Liver (tissue), 9 donors: Measurements from ENCODE around the gene NTPCR. TPM values are rescaled to one million over a fixed set of nuclear protein-coding genes. Genes with fewer than 3 reads are reported as not detected.

Experiments used
- DNase-seq: peaks from one replicate; pipeline ENCODE4 v3.0.0-alpha.2; 2017; ENCODE audit warnings: low spot score
- H3K27ac ChIP-seq, 2 donors: one replicate each; pipeline ENCODE4 v1.7.0; 2013; ENCODE audit warnings: inconsistent platforms in 2 of 2, low read length in 2 of 2, control low read depth in 1 of 2, low read depth in 1 of 2, mild to moderate bottlenecking in 1 of 2
- H3K27me3 ChIP-seq, 4 donors: one replicate each; pipeline versions ENCODE4 v1.6.1 to v1.7.0; 2013; ENCODE audit warnings: low read length in 3 of 4, inconsistent platforms in 1 of 4, mild to moderate bottlenecking in 1 of 4, moderate library complexity in 1 of 4; ENCODE audit not compliant: control insufficient read depth in 4 of 4, insufficient read depth in 4 of 4
- H3K36me3 ChIP-seq, 4 donors: one replicate each; pipeline versions ENCODE4 v1.6.1 to v1.7.0; 2013; ENCODE audit warnings: low read length in 3 of 4, mild to moderate bottlenecking in 3 of 4, low read depth in 1 of 4, moderate library complexity in 1 of 4; ENCODE audit not compliant: control insufficient read depth in 4 of 4, insufficient read depth in 3 of 4
- H3K4me1 ChIP-seq, 4 donors: one replicate each; pipeline versions ENCODE4 v1.6.1 to v1.7.0; 2013; ENCODE audit warnings: low read length in 3 of 4, mild to moderate bottlenecking in 3 of 4, moderate library complexity in 1 of 4; ENCODE audit not compliant: control insufficient read depth in 4 of 4, insufficient read depth in 4 of 4
- H3K4me3 ChIP-seq, 3 donors: one replicate each; pipeline versions ENCODE4 v1.6.1 to v1.7.0; 2013; ENCODE audit warnings: low read length in 3 of 3, control low read depth in 1 of 3, low read depth in 1 of 3, mild to moderate bottlenecking in 1 of 3
- H3K9ac ChIP-seq, 2 donors: one replicate each; pipeline ENCODE4 v1.7.0; 2013; ENCODE audit warnings: low read length in 2 of 2, mild to moderate bottlenecking in 2 of 2, moderate library complexity in 2 of 2, control low read depth in 1 of 2, low read depth in 1 of 2
- H3K9me3 ChIP-seq, 4 donors: one replicate each; pipeline versions ENCODE4 v1.6.1 to v1.7.0; 2013; ENCODE audit warnings: low read length in 3 of 4; ENCODE audit not compliant: control insufficient read depth in 4 of 4
- EGR1 ChIP-seq, 2 donors: IDR thresholded peaks; 2 replicates each; pipeline ENCODE4 v1.6.1; 2016 to 2018; ENCODE audit warnings: antibody characterized with exemption in 2 of 2, low read depth in 2 of 2
- FOXA1 ChIP-seq: IDR thresholded peaks from 2 replicates; pipeline ENCODE4 v1.6.1; 2016; ENCODE audit warnings: antibody characterized with exemption
- GABPA ChIP-seq, 2 donors: IDR thresholded peaks in 1 of 2; conservative IDR thresholded peaks in 1 of 2; 2 replicates each; pipeline ENCODE4 v1.6.1; 2016; ENCODE audit warnings: antibody characterized with exemption in 2 of 2, mild to moderate bottlenecking in 1 of 2, moderate library complexity in 1 of 2
- HNF4G ChIP-seq: IDR thresholded peaks from 2 replicates; pipeline ENCODE4 v1.6.1; 2016; ENCODE audit warnings: antibody characterized with exemption
- JUND ChIP-seq, 2 donors: IDR thresholded peaks; 2 replicates each; pipeline ENCODE4 v1.6.1; 2016; ENCODE audit warnings: antibody characterized with exemption in 2 of 2
- NR2F2 ChIP-seq: IDR thresholded peaks from 2 replicates; pipeline ENCODE4 v1.6.1; 2016; ENCODE audit warnings: antibody characterized with exemption
- RAD21 ChIP-seq, 2 donors: IDR thresholded peaks; 2 replicates each; pipeline ENCODE4 v1.6.1; 2016; ENCODE audit warnings: antibody characterized with exemption in 2 of 2, mild to moderate bottlenecking in 2 of 2
- RXRA ChIP-seq, 2 donors: IDR thresholded peaks; 2 replicates each; pipeline ENCODE4 v1.6.1; 2017 to 2018; ENCODE audit warnings: antibody characterized with exemption in 2 of 2, mild to moderate bottlenecking in 1 of 2
- YY1 ChIP-seq: IDR thresholded peaks from 2 replicates; pipeline ENCODE4 v1.6.1; 2016; ENCODE audit warnings: antibody characterized with exemption, mild to moderate bottlenecking
- WGBS: extraction: QIAGEN DNeasy Blood & Tissue Kit; methylation state at CpG from one replicate; pipeline ENCODE4 v1.1.7; 2013; 5-methylcytosine and 5-hydroxymethylcytosine counted together
- polyA plus RNA-seq, 2 donors: library from polyadenylated mRNA; stranded (reverse) in 1 of 2; unstranded in 1 of 2; fragments of 200-250 nt in 1 of 2; fragments of >200 nt in 1 of 2; fragmentation: Nextera tagmentation in 1 of 2; extraction: Ambion mirVana in 1 of 2; gene quantifications; one replicate each; pipeline versions ENCODE4 v1.2.1 to v1.2.3, GENCODE V29; 2013 to 2015
- total RNA-seq, 2 donors: library from RNA; depleted of rRNA; stranded (reverse); fragments of >200 nt; gene quantifications; one replicate each; pipeline ENCODE4 v1.2.3, GENCODE V29; 2014
- TF ChIP-seq, protein P1 (sequence below): IDR thresholded peaks from 2 replicates; pipeline ENCODE4 v1.6.1; 2016; ENCODE audit warnings: antibody characterized with exemption, mild to moderate bottlenecking
- TF ChIP-seq, protein P2 (sequence below): fragments of 150-350 bp; IDR thresholded peaks from 2 replicates; pipeline ENCODE4 v1.5.1; 2017; ENCODE audit warnings: improper control_type of control experiment, low read depth, low read length; ENCODE audit not compliant: missing input control
- TF ChIP-seq, protein P3 (sequence below): IDR thresholded peaks from 2 replicates; pipeline ENCODE4 v1.6.1; 2016; ENCODE audit warnings: antibody characterized with exemption
- TF ChIP-seq, protein P4 (sequence below): IDR thresholded peaks from 2 replicates; pipeline ENCODE4 v1.6.1; 2016; ENCODE audit warnings: antibody characterized with exemption
- donor health status: healthy.
- donor health status: healthy.
- donor health status: healthy.
- donor health status: healthy.
- donor health status: healthy.

NTPCR gene
- total and polyA plus RNA-seq, 4 donors = 7.2 to 37.2 (median 19.2) TPM

DNA sequence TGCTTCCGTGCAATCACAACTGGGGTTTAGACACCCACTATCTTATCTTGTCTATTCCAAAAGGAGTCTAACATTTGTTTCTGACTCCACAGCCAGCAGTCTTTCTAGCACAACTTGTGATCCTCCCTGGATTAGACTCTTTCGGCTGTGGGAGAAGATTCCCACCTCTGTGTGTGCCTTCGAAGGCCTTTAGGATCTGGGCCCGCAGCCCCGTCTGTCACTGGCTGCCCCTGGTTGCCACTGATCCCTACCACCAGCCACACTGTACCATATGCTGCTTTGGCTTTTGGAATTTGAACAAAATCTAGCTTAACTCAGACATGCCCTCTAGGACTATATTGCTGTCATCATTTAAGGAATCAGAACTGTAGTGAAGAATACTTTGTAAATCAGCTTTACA is 18.0 kb downstream of the NTPCR start (continued):
- TF ChIP-seq, protein P1, sequence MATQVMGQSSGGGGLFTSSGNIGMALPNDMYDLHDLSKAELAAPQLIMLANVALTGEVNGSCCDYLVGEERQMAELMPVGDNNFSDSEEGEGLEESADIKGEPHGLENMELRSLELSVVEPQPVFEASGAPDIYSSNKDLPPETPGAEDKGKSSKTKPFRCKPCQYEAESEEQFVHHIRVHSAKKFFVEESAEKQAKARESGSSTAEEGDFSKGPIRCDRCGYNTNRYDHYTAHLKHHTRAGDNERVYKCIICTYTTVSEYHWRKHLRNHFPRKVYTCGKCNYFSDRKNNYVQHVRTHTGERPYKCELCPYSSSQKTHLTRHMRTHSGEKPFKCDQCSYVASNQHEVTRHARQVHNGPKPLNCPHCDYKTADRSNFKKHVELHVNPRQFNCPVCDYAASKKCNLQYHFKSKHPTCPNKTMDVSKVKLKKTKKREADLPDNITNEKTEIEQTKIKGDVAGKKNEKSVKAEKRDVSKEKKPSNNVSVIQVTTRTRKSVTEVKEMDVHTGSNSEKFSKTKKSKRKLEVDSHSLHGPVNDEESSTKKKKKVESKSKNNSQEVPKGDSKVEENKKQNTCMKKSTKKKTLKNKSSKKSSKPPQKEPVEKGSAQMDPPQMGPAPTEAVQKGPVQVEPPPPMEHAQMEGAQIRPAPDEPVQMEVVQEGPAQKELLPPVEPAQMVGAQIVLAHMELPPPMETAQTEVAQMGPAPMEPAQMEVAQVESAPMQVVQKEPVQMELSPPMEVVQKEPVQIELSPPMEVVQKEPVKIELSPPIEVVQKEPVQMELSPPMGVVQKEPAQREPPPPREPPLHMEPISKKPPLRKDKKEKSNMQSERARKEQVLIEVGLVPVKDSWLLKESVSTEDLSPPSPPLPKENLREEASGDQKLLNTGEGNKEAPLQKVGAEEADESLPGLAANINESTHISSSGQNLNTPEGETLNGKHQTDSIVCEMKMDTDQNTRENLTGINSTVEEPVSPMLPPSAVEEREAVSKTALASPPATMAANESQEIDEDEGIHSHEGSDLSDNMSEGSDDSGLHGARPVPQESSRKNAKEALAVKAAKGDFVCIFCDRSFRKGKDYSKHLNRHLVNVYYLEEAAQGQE = no peak

DNA sequence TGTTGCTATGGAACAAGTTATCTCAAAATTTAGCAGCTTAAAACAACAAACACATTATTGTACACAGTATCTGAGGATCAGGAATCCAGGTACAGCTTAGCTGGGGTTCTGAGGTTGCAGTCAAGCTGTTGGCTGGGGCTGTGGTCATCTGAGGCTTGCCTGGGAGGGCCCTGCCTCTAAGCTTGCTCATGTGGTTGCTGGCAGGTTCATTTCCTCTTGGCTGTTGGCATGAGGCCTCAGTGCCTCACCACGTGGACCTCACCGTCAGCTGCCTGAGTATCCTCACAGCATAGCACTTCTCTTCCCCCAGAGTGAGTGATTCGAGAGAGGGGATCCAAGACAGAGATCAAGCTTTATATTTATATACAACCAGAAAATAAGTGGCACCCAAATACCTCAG is 18.6 kb downstream of the NTPCR start:
- Histone ChIP-seq H3K4me1 (no peaks in the 10 kb centered on the region), H3K4me3 (no peak overlapping the region), H3K27ac (no peak overlapping the region), H3K27me3 (no peaks in the 10 kb centered on the region), H3K9ac (no peak overlapping the region), H3K9me3 (peaks cover 0 to 12% (median 4%) of the 10 kb centered on the region in 4 donors), H3K36me3 (peaks cover 9 to 50% (median 31%) of the 10 kb centered on the region in 4 donors)
- TF ChIP-seq HNF4G (no peak), FOXA1 (no peak)
- TF ChIP-seq, protein P2, sequence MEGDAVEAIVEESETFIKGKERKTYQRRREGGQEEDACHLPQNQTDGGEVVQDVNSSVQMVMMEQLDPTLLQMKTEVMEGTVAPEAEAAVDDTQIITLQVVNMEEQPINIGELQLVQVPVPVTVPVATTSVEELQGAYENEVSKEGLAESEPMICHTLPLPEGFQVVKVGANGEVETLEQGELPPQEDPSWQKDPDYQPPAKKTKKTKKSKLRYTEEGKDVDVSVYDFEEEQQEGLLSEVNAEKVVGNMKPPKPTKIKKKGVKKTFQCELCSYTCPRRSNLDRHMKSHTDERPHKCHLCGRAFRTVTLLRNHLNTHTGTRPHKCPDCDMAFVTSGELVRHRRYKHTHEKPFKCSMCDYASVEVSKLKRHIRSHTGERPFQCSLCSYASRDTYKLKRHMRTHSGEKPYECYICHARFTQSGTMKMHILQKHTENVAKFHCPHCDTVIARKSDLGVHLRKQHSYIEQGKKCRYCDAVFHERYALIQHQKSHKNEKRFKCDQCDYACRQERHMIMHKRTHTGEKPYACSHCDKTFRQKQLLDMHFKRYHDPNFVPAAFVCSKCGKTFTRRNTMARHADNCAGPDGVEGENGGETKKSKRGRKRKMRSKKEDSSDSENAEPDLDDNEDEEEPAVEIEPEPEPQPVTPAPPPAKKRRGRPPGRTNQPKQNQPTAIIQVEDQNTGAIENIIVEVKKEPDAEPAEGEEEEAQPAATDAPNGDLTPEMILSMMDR = no peak
- no peak for DNase-seq
- WGBS = 81% methylated on average over 3 of the region's 3 CpGs

DNA sequence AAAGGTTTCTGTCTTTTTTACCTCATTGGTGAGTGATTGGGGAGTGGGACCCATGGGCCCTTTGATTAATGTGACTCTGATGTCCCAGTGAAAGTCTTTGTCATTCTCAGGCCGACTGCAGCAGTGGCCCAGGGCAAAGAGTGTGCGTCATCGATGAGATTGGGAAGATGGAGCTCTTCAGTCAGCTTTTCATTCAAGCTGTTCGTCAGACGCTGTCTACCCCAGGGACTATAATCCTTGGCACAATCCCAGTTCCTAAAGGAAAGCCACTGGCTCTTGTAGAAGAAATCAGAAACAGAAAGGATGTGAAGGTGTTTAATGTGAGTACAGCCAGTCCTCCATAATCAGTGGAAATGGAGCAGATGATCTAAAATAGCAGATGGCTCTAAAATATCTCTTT is 19.4 kb downstream of the NTPCR start:
- no peak for DNase-seq
- H3K9me3 ChIP-seq = peaks cover 0 to 12% (median 5%) of the 10 kb centered on the region in 4 donors
- H3K36me3 ChIP-seq = peaks cover 9 to 53% (median 30%) of the 10 kb centered on the region in 4 donors
- H3K27me3 ChIP-seq = no peaks in the 10 kb centered on the region
- no peak overlapping the region for H3K27ac ChIP-seq
- TF ChIP-seq YY1 = no peak
- TF ChIP-seq GABPA (IDR thresholded peaks at IDR 0.05 in 1 of 2, conservative IDR thresholded peaks at IDR 0.05 in 1 of 2) = no peak
- TF ChIP-seq, protein P2 = no peak
- TF ChIP-seq RXRA (IDR thresholded peaks at IDR 0.05) = no peak
- no peak for TF ChIP-seq FOXA1
- no peak for TF ChIP-seq NR2F2
- TF ChIP-seq, protein P3, sequence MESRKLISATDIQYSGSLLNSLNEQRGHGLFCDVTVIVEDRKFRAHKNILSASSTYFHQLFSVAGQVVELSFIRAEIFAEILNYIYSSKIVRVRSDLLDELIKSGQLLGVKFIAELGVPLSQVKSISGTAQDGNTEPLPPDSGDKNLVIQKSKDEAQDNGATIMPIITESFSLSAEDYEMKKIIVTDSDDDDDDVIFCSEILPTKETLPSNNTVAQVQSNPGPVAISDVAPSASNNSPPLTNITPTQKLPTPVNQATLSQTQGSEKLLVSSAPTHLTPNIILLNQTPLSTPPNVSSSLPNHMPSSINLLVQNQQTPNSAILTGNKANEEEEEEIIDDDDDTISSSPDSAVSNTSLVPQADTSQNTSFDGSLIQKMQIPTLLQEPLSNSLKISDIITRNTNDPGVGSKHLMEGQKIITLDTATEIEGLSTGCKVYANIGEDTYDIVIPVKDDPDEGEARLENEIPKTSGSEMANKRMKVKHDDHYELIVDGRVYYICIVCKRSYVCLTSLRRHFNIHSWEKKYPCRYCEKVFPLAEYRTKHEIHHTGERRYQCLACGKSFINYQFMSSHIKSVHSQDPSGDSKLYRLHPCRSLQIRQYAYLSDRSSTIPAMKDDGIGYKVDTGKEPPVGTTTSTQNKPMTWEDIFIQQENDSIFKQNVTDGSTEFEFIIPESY = no peak
- TF ChIP-seq EGR1 (IDR thresholded peaks at IDR 0.05; ENCODE audit: low read depth in 2 of 2) = no peak
- no peak for TF ChIP-seq JUND (IDR thresholded peaks at IDR 0.05)
- TF ChIP-seq, protein P4, sequence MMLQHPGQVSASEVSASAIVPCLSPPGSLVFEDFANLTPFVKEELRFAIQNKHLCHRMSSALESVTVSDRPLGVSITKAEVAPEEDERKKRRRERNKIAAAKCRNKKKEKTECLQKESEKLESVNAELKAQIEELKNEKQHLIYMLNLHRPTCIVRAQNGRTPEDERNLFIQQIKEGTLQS = no peak
- TF ChIP-seq RAD21 (IDR thresholded peaks at IDR 0.05) = no peak
- WGBS = 96% methylated on average over 5 of the region's 5 CpGs
- no peak overlapping the region for H3K4me3 ChIP-seq
- H3K4me1 ChIP-seq = no peaks in the 10 kb centered on the region
- no peak overlapping the region for H3K9ac ChIP-seq
